HS-5 (cell line): ENCODE data around the gene RBM23.
"Not testable (repeated sequence)": the region's sequence is repeated elsewhere in the genome, so short reads cannot be mapped to it uniquely, and the experiment has no call there.

Experiments used
- DNase-seq: peaks from one replicate; pipeline ENCODE4 v3.0.0-alpha.2; 2012; ENCODE audit warnings: low read depth

Gene RBM23

DNA sequence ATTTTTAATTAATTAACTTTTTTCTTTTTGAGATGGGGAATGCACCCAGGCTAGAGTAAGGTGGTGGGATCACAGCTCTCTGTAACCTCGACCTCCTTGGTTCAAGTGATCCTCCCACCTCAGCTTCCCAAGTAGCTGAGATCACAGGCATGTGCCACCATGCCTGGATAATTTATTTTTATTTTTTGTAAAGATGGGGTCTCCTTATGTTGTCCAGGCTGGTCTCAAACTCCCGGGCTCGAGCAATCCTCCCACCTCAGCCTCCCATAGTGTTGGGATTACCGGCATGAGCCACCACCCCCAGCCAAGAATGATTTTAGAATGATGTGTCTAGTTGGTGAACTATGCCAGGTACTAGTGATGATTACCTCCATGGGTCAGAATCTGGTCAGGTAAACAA lies 54.0 kb downstream of the RBM23 start:
- no peak for DNase-seq

- no peak for DNase-seq
These were observed 57.3 kb downstream of the RBM23 start for GRCh38 chr14:22861651-22862050.

- not testable (repeated sequence) for DNase-seq
These were observed 58.6 kb downstream of the RBM23 start for GRCh38 chr14:22860377-22860776.

- DNase-seq, result no peak
These were observed 62.5 kb downstream of the RBM23 start for GRCh38 chr14:22856428-22856827.

- no peak for DNase-seq
These were observed 63.8 kb downstream of the RBM23 start for GRCh38 chr14:22854963-22855724.

DNA sequence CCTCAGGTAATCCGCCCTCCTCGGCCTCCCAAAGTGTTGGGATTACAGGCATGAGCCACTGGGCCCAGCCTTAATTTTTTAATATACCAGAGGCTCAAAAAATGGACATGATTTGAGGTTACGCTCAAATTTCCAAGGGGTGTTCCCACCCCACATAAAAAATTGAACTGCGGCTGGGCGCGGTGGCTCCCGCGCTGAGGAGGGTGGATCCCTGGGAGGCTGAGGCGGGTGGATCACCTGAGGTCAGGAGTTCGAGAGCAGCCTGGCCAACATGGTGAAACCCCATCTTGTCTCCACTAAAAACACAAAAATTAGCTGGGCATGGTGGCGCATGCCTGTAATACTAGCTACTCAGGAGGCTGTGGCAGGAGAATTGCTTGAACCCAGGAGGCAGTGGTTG lies 64.7 kb downstream of the RBM23 start:
- DNase-seq, result not testable (repeated sequence)

DNA sequence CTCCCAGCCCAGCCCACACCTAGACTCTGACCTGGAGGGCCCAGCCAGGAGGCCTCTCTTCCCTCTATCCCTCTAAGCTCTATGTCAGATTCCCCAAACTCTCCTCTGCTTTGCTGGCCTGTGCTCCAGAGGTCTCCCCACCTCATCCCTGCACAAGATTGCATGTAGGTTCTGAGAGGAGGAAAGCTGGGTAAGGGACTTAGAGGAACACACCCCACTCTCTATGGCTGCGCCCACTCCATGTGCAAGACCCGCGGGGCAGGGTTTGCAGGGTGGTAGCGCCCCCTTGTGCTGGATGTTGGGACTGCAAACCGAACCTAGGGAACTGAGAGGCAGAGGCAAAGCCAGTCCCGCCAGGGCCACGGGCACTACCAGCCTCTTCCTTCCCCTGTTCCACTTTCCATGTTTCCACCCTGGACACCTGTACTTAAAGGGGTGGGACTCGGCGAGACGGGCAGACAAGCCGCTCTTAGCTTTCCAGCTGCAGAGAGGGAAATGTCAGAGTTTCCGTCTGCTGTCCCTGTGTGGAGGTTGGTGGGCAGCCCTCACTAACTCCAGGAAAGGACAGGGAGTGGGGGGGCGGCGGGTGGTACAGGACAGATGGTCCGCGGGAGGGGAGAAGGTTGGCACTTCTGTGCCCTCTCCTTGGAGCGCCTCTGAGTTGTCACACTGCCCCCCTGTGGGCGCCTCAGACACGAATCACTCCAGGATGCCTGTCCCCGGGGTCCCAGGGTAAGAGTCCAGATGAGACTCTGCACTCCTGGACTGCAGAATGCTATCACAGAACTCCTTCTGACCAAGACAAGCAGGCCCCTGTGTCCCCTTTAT lies 65.8 kb downstream of the RBM23 start:
- no peak for DNase-seq

DNA sequence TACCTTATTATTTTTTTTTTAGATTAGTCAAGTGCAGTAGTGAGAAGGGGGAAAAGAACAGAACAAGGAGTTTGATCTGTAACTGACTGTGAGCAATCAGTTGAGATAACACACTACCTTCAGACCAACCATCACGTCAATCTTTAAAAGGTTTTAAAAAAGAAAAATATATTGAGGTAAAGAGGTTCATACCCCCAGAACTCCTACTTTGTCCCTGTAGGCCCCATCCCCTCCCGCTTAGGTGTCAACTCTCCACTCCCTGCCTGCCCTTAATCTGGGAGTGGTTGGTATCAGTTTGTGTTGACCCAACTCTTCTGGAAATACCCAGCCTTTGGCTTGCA lies 66.4 kb downstream of the RBM23 start:
- no peak for DNase-seq

DNA sequence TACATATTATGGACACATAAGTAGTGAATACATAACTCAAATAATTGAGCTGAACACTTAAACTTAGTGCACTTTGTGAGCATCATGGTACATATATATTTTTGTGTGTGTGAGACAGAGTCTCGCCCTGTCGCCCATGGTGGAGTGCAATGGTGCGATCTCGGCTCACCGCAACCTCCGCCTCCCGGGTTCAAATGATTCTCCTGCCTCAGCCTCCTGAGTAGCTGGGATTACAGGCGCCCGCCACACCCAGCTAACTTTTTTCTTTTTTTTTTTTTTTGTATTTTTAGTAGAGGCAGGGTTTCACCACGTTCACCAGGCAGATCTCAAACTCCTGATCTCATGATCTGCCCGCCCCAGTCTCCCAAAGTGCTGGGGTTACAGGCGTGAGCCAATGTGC lies 66.8 kb downstream of the RBM23 start:
- DNase-seq, result not testable (repeated sequence)

DNA sequence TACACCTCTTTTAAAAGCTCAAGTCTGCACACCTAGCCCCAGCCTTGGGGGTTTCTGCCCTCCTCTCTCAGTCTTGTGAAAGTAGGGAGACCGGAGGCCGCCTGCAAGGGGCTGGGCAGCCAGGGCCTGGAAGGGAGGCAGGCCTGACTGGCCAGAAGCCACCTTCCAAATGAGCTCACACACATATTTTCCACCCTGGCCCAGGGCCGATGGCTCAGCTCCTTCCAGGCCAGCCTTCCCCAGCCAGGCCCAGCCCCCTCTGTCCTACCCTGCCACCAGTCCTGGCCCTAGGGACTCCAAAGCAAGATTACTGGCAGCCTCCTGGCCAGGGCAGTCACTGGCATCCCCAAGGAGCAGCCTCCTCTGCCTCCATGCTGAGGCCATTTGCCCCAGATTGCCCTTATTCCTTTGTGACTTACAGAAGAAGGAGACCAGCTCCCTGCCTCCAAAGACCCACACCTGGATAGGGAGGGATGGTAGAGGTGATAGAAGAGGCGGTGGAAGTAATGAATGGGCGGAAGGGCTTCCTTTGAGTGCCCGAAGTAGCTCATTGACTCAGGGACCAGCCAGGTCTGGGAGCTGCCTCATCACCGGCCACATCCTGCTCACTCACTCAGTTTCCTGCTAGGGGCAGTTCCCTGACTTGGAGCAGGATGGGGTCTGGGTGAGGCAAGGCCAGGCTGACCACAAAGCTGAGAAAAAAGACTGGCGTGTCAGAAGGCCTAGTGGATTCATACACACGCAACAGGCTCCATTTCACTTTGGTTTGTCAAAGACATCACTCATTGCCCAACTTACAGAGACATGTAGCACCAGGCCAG lies 67.8 kb downstream of the RBM23 start:
- peak; percentile 90 for DNase-seq

DNA sequence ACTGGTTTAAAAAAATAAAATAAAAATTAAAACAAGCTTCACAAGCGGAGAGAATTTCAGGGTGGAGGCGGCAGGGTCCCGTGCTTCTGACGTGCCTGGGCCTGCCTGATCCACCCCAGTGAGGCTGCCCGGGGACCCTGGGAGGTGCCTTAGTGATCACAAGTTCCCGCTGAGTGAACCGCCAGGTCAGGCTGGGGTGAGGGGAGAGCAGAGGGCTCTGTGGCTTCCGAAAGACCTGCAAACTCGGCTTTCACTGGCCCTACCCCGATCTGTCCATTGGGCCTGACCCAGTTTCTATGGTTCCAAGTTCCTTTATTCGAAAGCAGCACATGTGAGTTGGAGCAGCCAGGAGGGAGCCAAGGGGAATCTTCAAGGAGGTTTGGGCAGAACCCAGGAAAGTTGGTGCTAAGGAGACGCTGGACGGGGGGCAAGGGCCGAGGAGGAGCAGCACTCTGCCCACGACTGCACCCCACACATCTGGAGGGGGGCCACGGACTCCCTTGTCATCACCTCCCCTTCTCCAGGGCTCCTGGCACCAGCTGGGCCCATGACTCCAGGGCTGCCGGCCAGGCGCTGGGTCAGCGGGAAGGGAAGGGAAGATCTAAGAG lies 69.6 kb downstream of the RBM23 start:
- DNase-seq, result no peak

GRCh38 chr14:22848351-22849164 lies 70.4 kb downstream of the RBM23 start:
- DNase-seq, result no peak

- DNase-seq, result no peak
These were observed 71.1 kb downstream of the RBM23 start for GRCh38 chr14:22847661-22848341.

- no peak for DNase-seq
These were observed 72.1 kb downstream of the RBM23 start for GRCh38 chr14:22846811-22847307.

DNA sequence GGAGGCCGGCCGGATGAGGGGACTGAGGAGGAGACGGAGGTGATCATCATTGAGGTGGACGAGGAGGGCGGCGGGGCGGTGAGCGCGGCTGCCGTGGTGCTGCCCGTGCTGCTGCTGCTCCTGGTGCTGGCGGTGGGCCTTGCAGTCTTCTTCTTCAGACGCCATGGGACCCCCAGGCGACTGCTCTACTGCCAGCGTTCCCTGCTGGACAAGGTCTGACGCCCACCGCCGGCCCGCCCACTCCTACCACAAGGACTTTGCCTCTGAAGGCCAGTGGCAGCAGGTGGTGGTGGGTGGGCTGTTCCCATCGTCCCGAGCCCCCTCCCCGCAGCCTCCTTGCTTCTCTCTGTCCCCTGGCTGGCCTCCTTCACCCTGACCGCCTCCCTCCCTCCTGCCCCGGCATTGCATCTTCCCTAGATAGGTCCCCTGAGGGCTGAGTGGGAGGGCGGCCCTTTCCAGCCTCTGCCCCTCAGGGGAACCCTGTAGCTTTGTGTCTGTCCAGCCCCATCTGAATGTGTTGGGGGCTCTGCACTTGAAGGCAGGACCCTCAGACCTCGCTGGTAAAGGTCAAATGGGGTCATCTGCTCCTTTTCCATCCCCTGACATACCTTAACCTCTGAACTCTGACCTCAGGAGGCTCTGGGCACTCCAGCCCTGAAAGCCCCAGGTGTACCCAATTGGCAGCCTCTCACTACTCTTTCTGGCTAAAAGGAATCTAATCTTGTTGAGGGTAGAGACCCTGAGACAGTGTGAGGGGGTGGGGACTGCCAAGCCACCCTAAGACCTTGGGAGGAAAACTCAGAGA lies 72.9 kb downstream of the RBM23 start:
- no peak for DNase-seq

GRCh38 chr14:22845103-22845394 lies 73.9 kb downstream of the RBM23 start:
- no peak for DNase-seq

DNA sequence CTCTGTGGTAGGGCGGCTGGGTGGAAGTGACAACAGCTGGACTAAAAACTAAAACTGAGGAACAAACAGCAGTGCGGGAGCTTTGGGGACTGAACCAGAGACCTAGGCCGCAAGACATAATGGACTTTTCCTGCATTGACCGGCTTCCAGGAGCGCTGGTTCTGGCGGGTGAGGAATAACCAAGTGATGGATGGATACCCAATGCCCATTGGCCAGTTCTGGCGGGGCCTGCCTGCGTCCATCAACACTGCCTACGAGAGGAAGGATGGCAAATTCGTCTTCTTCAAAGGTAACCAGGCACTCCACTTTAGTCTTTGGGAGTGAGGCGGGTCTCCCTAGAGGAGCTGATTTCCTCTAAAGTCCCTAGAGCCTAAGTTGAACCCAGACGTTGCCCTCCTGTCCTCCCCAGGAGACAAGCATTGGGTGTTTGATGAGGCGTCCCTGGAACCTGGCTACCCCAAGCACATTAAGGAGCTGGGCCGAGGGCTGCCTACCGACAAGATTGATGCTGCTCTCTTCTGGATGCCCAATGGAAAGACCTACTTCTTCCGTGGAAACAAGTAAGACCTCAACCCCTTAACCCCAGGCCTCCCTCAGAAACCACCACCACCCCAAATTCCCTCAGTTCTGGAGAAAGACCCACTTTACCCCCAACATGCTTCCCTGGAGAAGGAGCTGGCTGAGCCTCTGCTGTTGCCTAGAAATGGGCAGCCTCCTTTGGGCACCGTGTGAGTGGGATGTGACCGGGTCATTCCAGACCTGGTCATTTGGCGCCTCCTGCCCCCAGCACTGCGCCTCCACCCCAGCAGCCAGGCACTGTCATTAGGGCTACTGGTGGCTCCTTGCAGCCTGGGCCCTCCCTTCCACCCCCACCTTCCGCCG lies 74.5 kb downstream of the RBM23 start:
- DNase-seq, result no peak
